K562 (cell line): Measurements from ENCODE around the gene MX1. TPM values are rescaled to one million over a fixed set of nuclear protein-coding genes. Genes with fewer than 3 reads are reported as not detected.

Source experiments
- ATAC-seq: fragments of 200-7000 bp; cut with Tn5 transposase; 3 replicates; pipeline ENCODE4 v1.9.1; 2020; ENCODE audit warnings: moderate library complexity
- BruUV-seq: library from RNA; stranded (reverse); fragments of 400-500 nt; replicated peaks from 2 replicates; lab custom pipeline; 2021; lab: Mats Ljungman, UMichigan
- CTCF ChIA-PET: fragments of 300-600 bp; formaldehyde crosslinking; extraction: SDS; loops from one replicate; lab custom pipeline; 2021; ENCODE audit warnings: low intra/inter-chr PET ratio; lab: Yijun Ruan, JAX
- POLR2A ChIA-PET: fragments of 300-600, 350-650 bp; sonication (Branson Sonifier 250); formaldehyde crosslinking; extraction: SDS; loops from one replicate; lab custom pipeline; 2021; ENCODE audit warnings: antibody characterized with exemption, inconsistent platforms; lab: Yijun Ruan, JAX
- DNase-seq, 4 experiments: peaks; one replicate each; pipeline versions ENCODE4 v3.0.0 to v3.0.0-alpha.2; 2011 to 2018; ENCODE audit warnings: low spot score in 3 of 4, mixed read lengths in 3 of 4; ENCODE audit errors: extremely low read depth in 1 of 4
- FAIRE-seq: peaks from 2 replicates; lab custom pipeline; 2011; peaks lifted over from hg19 to GRCh38; lab: Jason Lieb, UNC
- H2AFZ ChIP-seq: 2 replicates; pipeline ENCODE4 v1.6.0; 2011; ENCODE audit warnings: low read depth, low read length, control low read depth, inconsistent platforms
- H3K27ac ChIP-seq: fragments of 200-600 bp; 3 replicates; pipeline ENCODE4 v1.8.0; 2011; ENCODE audit warnings: low read depth, mild to moderate bottlenecking, control low read depth, inconsistent platforms, low read length, moderate library complexity, mixed read lengths; ENCODE audit errors: extremely low read depth
- H3K27me3 ChIP-seq, 2 experiments: fragments of 300-600 bp in 1 of 2; 2 replicates in 1 of 2; 3 replicates in 1 of 2; pipeline versions ENCODE4 v1.6.0 to v1.8.0; 2011; ENCODE audit warnings: inconsistent platforms in 2 of 2, low read length in 2 of 2, mild to moderate bottlenecking in 1 of 2, mixed read lengths in 1 of 2, moderate library complexity in 1 of 2; ENCODE audit not compliant: control insufficient read depth in 2 of 2, insufficient read depth in 2 of 2
- H3K36me3 ChIP-seq: fragments of 300-600 bp; 3 replicates; pipeline ENCODE4 v1.8.0; 2011; ENCODE audit warnings: mild to moderate bottlenecking, low read length, inconsistent platforms; ENCODE audit not compliant: control insufficient read depth, insufficient read depth
- H3K4me1 ChIP-seq, 2 experiments: fragments of 200-600 bp in 1 of 2; replicated peaks in 1 of 2; 2 replicates in 1 of 2; 3 replicates in 1 of 2; pipeline versions ENCODE4 v1.5.1 to v1.8.0; 2011; ENCODE audit warnings: inconsistent platforms in 2 of 2, low read length in 2 of 2, mild to moderate bottlenecking in 1 of 2, mixed read lengths in 1 of 2, moderate library complexity in 1 of 2; ENCODE audit not compliant: control insufficient read depth in 2 of 2, insufficient read depth in 2 of 2
- H3K4me2 ChIP-seq: 2 replicates; pipeline ENCODE4 v1.6.1; 2011; ENCODE audit warnings: low read length, control low read depth, inconsistent platforms, mixed read lengths; ENCODE audit not compliant: insufficient read depth
- H3K4me3 ChIP-seq: fragments of 200-600 bp; sonication (generic), shearing (Covaris generic); 2 replicates; pipeline ENCODE4 v1.5.1; 2016; ENCODE audit warnings: control low read depth, inconsistent platforms
- H3K79me2 ChIP-seq: fragments of 200-600 bp; 3 replicates; pipeline ENCODE4 v1.8.0; 2011; ENCODE audit warnings: low read length, inconsistent platforms; ENCODE audit not compliant: control insufficient read depth, insufficient read depth
- H3K9ac ChIP-seq, 2 experiments: 2 replicates each; pipeline versions ENCODE4 v1.6.0 to v1.6.1; 2011; ENCODE audit warnings: low read depth in 2 of 2, low read length in 2 of 2, control low read depth in 1 of 2, inconsistent platforms in 1 of 2, mild to moderate bottlenecking in 1 of 2, mixed read lengths in 1 of 2; ENCODE audit not compliant: insufficient read depth in 1 of 2
- H3K9me1 ChIP-seq: one replicate; pipeline ENCODE4 v1.6.0; 2011; ENCODE audit warnings: inconsistent platforms, mild to moderate bottlenecking, low read length, moderate library complexity; ENCODE audit not compliant: control insufficient read depth, insufficient read depth
- H3K9me3 ChIP-seq: replicated peaks from 2 replicates; pipeline ENCODE4 v1.5.1; 2011; ENCODE audit warnings: low read depth, low read length, inconsistent platforms; ENCODE audit not compliant: control insufficient read depth, insufficient read depth
- H4K20me1 ChIP-seq: replicated peaks from 2 replicates; pipeline ENCODE4 v1.6.1; 2011; ENCODE audit warnings: low read length, inconsistent platforms, mixed read lengths; ENCODE audit not compliant: control insufficient read depth, insufficient read depth
- CBX1 ChIP-seq: sonication (generic); IDR thresholded peaks from 2 replicates; pipeline ENCODE4 v1.6.1; 2016; ENCODE audit warnings: antibody characterized with exemption, low read depth, mild to moderate bottlenecking
- MCM7 ChIP-seq, 2 experiments: fragments of 450-650 bp; IDR thresholded peaks; 2 replicates each; pipeline ENCODE4 v1.6.1; 2016 to 2018
- MEF2D ChIP-seq: conservative IDR thresholded peaks from 2 replicates; pipeline ENCODE4 v1.6.1; 2016; ENCODE audit warnings: low read depth, missing genetic modification characterization, missing compliant biosample characterization
- SIX5 ChIP-seq, 2 experiments: IDR thresholded peaks; 2 replicates each; pipeline ENCODE4 v1.6.1; 2011; ENCODE audit warnings: low read length in 2 of 2, borderline replicate concordance in 1 of 2, low read depth in 1 of 2, mild to moderate bottlenecking in 1 of 2, moderate library complexity in 1 of 2; ENCODE audit not compliant: insufficient read depth in 1 of 2
- SMARCE1 ChIP-seq: fragments of 450-650 bp; IDR thresholded peaks from 2 replicates; pipeline ENCODE4 v1.7.1; 2016; ENCODE audit warnings: mild to moderate bottlenecking
- SUPT5H ChIP-seq: fragments of 450-650 bp; IDR thresholded peaks from 2 replicates; pipeline ENCODE4 v1.6.1; 2016
- ZFX ChIP-seq: sonication (generic); formaldehyde crosslinking; IDR thresholded peaks from 2 replicates; pipeline ENCODE4 v1.8.0; 2022; ENCODE audit warnings: mild to moderate bottlenecking, missing genetic modification reagents, moderate library complexity
- ZNF57 ChIP-seq: fragments of 450-650 bp; formaldehyde crosslinking; IDR thresholded peaks from 2 replicates; pipeline ENCODE4 v1.4.0; 2020; ENCODE audit warnings: mild to moderate bottlenecking, moderate library complexity
- WGBS: fragments of 100-300 bp; shearing (Covaris generic); methylation state at CpG from one replicate; pipeline ENCODE4 v1.1.6; 2016; ENCODE audit warnings: low coverage, mixed read lengths; ENCODE audit not compliant: insufficient coverage; ENCODE audit errors: missing lambda C conversion rate; 5-methylcytosine and 5-hydroxymethylcytosine counted together
- in situ Hi-C: fragments of 300-500 bp; cut with MboI; formaldehyde crosslinking; loops from 4 replicates; pipeline ENCODE4 v1.15.0; 2018; ENCODE audit warnings: inconsistent platforms, mixed read lengths
- intact Hi-C: fragments of 100-400 bp; cut with micrococcal nuclease; formaldehyde crosslinking; loops from 2 replicates; pipeline ENCODE4 v1.14.2; 2022
- polyA plus RNA-seq, 8 experiments: library from polyadenylated mRNA; depleted of rRNA in 4 of 8; stranded (reverse) in 5 of 8; unstranded in 3 of 8; fragments of >200 nt; fragmentation: Nextera tagmentation in 2 of 8; fragmentation: Illumina TruSeq in 1 of 8; extraction: Ambion mirVana in 2 of 8; extraction: Trizol in 1 of 8; gene quantifications; 2 replicates each; pipeline versions ENCODE4 v1.2.1 to v1.2.3, GENCODE V29; 2011 to 2014; ENCODE audit warnings: inconsistent platforms in 1 of 8, missing spikeins in 1 of 8
- total RNA-seq, 7 experiments: library from RNA; depleted of rRNA in 6 of 7; stranded (reverse); fragments of >200 nt in 6 of 7; fragmentation: Illumina TruSeq in 2 of 7; extraction: Trizol in 2 of 7; gene quantifications; 2 replicates each; pipeline versions ENCODE4 v1.2.1 to v1.2.3, GENCODE V29; 2011 to 2021; ENCODE audit warnings: low replicate concordance in 1 of 7
- TF ChIP-seq, protein P1 (sequence below): fragments of 450-650 bp; formaldehyde crosslinking; IDR thresholded peaks from 2 replicates; pipeline ENCODE4 v1.4.0; 2020; ENCODE audit warnings: mild to moderate bottlenecking

Gene MX1
- total and polyA plus RNA-seq, 9 of the 15 experiments (the other 6 are each of a cell fraction or from before 2014, with no cell fraction given): 0.07 to 0.51 (median 0.21) TPM; not detected in 5

DNA sequence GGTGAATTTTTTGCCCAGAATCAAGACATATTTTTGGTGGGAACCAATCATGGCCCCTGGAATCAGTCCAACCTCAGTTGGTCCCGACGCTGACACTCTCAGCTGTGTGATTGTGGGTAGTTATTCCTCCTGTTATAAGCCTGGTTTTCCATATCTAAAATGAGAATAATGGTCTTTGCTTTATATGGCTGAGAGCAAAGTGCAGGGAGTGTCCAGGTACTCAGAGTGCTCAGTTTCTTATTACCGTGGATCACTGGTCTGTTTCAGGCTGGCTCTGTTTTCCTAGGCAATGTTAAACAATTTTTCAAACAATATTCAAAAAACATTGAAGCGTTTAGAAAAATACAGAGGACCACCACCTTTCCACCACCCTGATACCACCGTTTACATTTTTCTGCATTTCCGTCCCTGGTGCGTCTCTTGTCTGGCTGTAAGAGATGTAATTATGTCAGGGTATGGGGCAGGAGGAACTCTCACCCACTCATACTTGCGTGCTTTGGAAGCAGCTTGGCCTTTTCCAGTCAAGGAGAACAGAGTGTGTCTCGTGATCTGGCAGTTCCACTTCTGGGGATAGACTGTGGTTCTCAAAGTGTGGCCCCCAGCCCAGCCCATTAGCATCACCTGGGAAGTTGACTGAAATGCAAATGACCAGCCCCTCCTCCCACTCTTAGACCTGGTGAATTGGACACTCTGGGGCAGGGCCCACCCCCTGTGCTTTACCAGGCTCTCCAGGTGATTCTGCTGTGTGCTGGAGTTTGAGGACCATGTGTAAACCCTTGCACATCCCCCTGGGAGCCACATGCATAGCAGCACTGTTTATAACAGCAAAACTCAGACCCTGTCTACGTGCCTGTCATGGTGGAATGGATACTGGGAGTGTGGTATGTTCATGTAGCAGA is 6.8 kb downstream of the MX1 start:
- TF ChIP-seq SUPT5H (no peak), ZFX (no peak), ZNF57 (CRISPR knock-in tag) (no peak), CBX1 (no peak), MEF2D (no peak), MCM7 (IDR thresholded peaks at IDR 0.05) (no peak), SMARCE1 (no peak), SIX5 (IDR thresholded peaks at IDR 0.05; ENCODE audit: borderline replicate concordance in 1 of 2, insufficient read depth in 1 of 2, low read depth in 1 of 2, low read length in 2 of 2) (no peak)
- TF ChIP-seq, protein P1, sequence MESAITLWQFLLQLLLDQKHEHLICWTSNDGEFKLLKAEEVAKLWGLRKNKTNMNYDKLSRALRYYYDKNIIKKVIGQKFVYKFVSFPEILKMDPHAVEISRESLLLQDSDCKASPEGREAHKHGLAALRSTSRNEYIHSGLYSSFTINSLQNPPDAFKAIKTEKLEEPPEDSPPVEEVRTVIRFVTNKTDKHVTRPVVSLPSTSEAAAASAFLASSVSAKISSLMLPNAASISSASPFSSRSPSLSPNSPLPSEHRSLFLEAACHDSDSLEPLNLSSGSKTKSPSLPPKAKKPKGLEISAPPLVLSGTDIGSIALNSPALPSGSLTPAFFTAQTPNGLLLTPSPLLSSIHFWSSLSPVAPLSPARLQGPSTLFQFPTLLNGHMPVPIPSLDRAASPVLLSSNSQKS: no peak
- H3K4me3 ChIP-seq: no peak overlapping the region
- DNase-seq (no peak), ATAC-seq (no peak), FAIRE-seq (no peak)
- H3K27ac ChIP-seq: no peak overlapping the region
- WGBS: 0% methylated on average over 10 of the region's 10 CpGs
- no peaks in the 10 kb centered on the region for H3K36me3 ChIP-seq
- H3K27me3 ChIP-seq: peaks cover 10 to 16% of the 10 kb centered on the region in 2 experiments; a peak in 3 of 5 replicates
- no peaks in the 10 kb centered on the region for H3K9me1 ChIP-seq
- POLR2A ChIA-PET: interaction anchor here (0.7 kb wide), 1 partner anchor 193 kb away, joined by 3 read pairs; no protein-coding TSS in a partner anchor
- BruUV-seq: no TSS peak
- H3K4me1 ChIP-seq: no peaks in the 10 kb centered on the region
- H4K20me1 ChIP-seq: no peaks in the 10 kb centered on the region
- no peak overlapping the region for H3K4me2 ChIP-seq
- no peaks in the 10 kb centered on the region for H3K79me2 ChIP-seq
- intact Hi-C loops: no loop called here
- CTCF ChIA-PET: no interaction called here
- no peak overlapping the region for H2AFZ ChIP-seq
- no peak overlapping the region for H3K9ac ChIP-seq
- no peaks in the 10 kb centered on the region for H3K9me3 ChIP-seq
- in situ Hi-C loops: no loop called here
